Measurements from ENCODE around the gene CFB. TPM values are rescaled to one million over a fixed set of nuclear protein-coding genes. Genes with fewer than 3 reads are reported as not detected.
A peak's percentile ranks its signal among the peaks of the same experiment; 100 is the strongest.

The CFB gene
- total and polyA plus RNA-seq, 2 of the 13 experiments (the other 11 are each of a cell fraction or from before 2014, with no cell fraction given), result 171 to 513 TPM

DNA sequence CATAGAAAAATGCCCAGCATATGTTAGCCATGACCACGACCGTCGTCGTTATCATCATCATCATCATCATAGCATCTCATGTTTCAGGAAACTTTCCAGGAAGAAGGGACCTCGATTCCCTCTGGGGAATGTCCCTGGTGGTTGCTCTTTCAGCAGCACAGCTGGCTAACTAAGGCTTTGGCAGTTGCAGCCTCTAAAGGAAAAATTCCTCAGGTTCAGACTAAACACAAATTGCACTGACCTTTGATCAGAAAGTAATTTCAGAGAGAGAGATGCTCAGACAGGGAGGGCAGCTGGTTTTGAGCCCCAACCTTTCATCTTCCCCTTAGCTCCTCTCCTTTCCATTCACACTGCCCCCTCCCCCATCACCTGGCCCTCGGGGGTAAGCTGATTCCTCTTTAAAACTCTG lies 5.6 kb upstream of the CFB start (continued):
- TF ChIP-seq PITX1 (CRISPR knock-in tag; IDR thresholded peaks at IDR 0.05) (no peak), DPF2 (CRISPR knock-in tag; IDR thresholded peaks at IDR 0.05; ENCODE audit: borderline replicate concordance, low read depth) (no peak), TAF15 (IDR thresholded peaks at IDR 0.05; ENCODE audit: low read depth, low read length, poor library complexity, severe bottlenecking) (no peak), CREM (IDR thresholded peaks at IDR 0.05) (0 out of 2 replicates have a peak, but pooled peaks have one; percentile 19), CREM (CRISPR knock-in tag; IDR thresholded peaks at IDR 0.05) (no peak), KDM3A (CRISPR knock-in tag; IDR thresholded peaks at IDR 0.05; ENCODE audit: low read depth) (no peak), LCORL (IDR thresholded peaks at IDR 0.05) (no peak), LCORL (CRISPR knock-in tag; IDR thresholded peaks at IDR 0.05) (0 out of 2 replicates have a peak, but pooled peaks have one; percentile 22), FOXP4 (CRISPR knock-in tag; IDR thresholded peaks at IDR 0.05) (no peak), SKI (IDR thresholded peaks at IDR 0.05; ENCODE audit: partially characterized antibody) (peak; percentile 26), ZBTB43 (CRISPR knock-in tag; conservative IDR thresholded peaks at IDR 0.05) (no peak), HMGXB3 (CRISPR knock-in tag; IDR thresholded peaks at IDR 0.05; ENCODE audit: borderline replicate concordance) (no peak; the same call in 1 of the 2 replicates), CTCF (CRISPR knock-in tag; IDR thresholded peaks at IDR 0.05) (no peak), NCOA2 (CRISPR knock-in tag; IDR thresholded peaks at IDR 0.05) (peak; percentile 22; the same call in 1 of the 2 replicates), ZSCAN29 (CRISPR knock-in tag; conservative IDR thresholded peaks at IDR 0.05) (no peak), JUND (CRISPR knock-in tag; IDR thresholded peaks at IDR 0.05) (no peak), HNF4A (CRISPR knock-in tag; IDR thresholded peaks at IDR 0.05) (peak; percentile 65)
- TF ChIP-seq, protein P1, sequence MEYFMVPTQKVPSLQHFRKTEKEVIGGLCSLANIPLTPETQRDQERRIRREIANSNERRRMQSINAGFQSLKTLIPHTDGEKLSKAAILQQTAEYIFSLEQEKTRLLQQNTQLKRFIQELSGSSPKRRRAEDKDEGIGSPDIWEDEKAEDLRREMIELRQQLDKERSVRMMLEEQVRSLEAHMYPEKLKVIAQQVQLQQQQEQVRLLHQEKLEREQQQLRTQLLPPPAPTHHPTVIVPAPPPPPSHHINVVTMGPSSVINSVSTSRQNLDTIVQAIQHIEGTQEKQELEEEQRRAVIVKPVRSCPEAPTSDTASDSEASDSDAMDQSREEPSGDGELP (IDR thresholded peaks at IDR 0.05; ENCODE audit: borderline replicate concordance, low read depth), result peak; percentile 53; the same call in 1 of the 2 replicates
- TF ChIP-seq, protein P2, sequence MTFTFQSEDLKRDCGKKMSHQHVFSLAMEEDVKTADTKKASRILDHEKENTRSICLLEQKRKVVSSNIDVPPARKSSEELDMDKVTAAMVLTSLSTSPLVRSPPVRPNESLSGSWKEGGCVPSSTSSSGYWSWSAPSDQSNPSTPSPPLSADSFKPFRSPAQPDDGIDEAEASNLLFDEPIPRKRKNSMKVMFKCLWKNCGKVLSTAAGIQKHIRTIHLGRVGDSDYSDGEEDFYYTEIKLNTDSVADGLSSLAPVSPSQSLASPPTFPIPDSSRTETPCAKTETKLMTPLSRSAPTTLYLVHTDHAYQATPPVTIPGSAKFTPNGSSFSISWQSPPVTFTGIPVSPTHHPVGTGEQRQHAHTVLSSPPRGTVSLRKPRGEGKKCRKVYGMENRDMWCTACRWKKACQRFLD (CRISPR knock-in tag; IDR thresholded peaks at IDR 0.05; ENCODE audit: borderline replicate concordance), result no peak
